Hematopoietic multipotent progenitor cell treated with erythropoietin and hydrocortisone succinate and interleukin-3 and kit ligand, for 8 days (in vitro differentiated cells): ENCODE data around the gene SGK2.
"Not testable (repeated sequence)": the region's sequence is repeated elsewhere in the genome, so short reads cannot be mapped to it uniquely, and the experiment has no call there.

Experiments
- DNase-seq: peaks from one replicate; pipeline ENCODE4 v3.0.0-alpha.2; 2015

The SGK2 gene

DNA sequence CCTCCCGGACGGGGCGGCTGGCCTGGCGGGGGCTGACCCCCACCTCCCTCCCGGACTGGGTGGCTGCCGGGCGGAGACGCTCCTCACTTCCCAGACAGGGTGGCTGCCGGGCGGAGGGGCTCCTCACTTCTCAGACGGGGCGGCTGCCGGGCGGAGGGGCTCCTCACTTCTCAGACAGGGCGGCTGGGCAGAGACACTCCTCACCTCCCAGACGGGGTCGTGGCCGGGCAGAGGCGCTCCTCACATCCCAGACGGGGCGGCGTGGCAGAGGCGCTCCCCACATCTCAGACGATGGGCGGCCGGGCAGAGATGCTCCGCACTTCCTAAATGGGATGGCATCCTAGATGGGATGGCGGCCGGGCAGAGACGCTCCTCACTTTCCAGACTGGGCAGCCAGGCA lies 48.5 kb downstream of the SGK2 start:
- not testable (repeated sequence) for DNase-seq

DNA sequence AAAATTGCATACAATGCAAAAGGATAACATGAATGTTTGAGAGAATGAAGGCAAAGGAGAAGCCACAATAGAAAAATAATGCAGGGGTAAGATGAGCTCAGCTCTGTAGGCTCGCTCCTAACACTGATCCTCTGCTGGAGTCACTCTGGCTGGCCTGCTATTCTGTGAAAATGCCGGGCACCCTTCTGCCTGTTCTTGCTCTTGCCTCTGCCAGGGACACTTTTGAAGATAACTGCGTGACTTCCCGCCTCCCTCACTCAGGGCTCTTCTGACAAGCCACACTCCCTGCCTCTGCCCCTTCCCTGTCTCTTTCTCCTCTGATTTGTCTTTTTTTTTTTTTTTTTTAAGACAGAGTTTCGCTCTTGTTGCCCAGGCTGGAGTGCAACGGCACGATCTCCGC lies 72.8 kb downstream of the SGK2 start:
- DNase-seq: no peak
